Smooth muscle cell (in vitro differentiated cells): ENCODE measurements around the gene CYP11A1. TPM values are rescaled to one million over a fixed set of nuclear protein-coding genes. Genes with fewer than 3 reads are reported as not detected.

Source experiments
- DNase-seq: peaks from one replicate; lab custom pipeline; 2025; ENCODE audit not compliant: unreplicated experiment; lab: John Stamatoyannopoulos, UW
- H2AFZ ChIP-seq: fragments of 200-600 bp; sonication (generic); 2 replicates; pipeline ENCODE4 v1.6.0; 2016; ENCODE audit warnings: antibody characterized with exemption, low read depth, mild to moderate bottlenecking
- H3F3A ChIP-seq: fragments of 200-600 bp; sonication (generic); 2 replicates; pipeline ENCODE4 v1.6.0; 2017; ENCODE audit warnings: antibody characterized with exemption, low read depth
- H3K27ac ChIP-seq: fragments of 200-600 bp; sonication (generic); 2 replicates; pipeline ENCODE4 v1.5.1; 2016; ENCODE audit warnings: low read depth, mild to moderate bottlenecking
- H3K27me3 ChIP-seq: fragments of 200-600 bp; sonication (generic); 2 replicates; pipeline ENCODE4 v1.6.1; 2016; ENCODE audit warnings: low read depth, mild to moderate bottlenecking
- H3K36me3 ChIP-seq: fragments of 200-600 bp; sonication (generic); 2 replicates; pipeline ENCODE4 v1.5.1; 2016; ENCODE audit warnings: low read depth
- H3K4me1 ChIP-seq: fragments of 200-600 bp; sonication (generic); 2 replicates; pipeline ENCODE4 v1.5.1; 2016; ENCODE audit warnings: low read depth
- H3K4me2 ChIP-seq: fragments of 200-600 bp; sonication (generic); 2 replicates; pipeline ENCODE4 v1.6.0; 2016; ENCODE audit warnings: mild to moderate bottlenecking
- H3K4me3 ChIP-seq: fragments of 200-600 bp; sonication (generic); 2 replicates; pipeline ENCODE4 v1.5.1; 2016; ENCODE audit warnings: mild to moderate bottlenecking
- H3K79me2 ChIP-seq: fragments of 200-600 bp; sonication (generic); 2 replicates; pipeline ENCODE4 v1.6.0; 2016; ENCODE audit warnings: low read depth, mild to moderate bottlenecking
- H3K9ac ChIP-seq: fragments of 200-600 bp; sonication (generic); 2 replicates; pipeline ENCODE4 v1.6.0; 2016; ENCODE audit warnings: low read depth
- H3K9me3 ChIP-seq: fragments of 200-600 bp; sonication (generic); replicated peaks from 2 replicates; pipeline ENCODE4 v1.5.1; 2016; ENCODE audit warnings: low read depth
- H4K20me1 ChIP-seq: fragments of 200-600 bp; sonication (generic); 2 replicates; pipeline ENCODE4 v1.6.0; 2016; ENCODE audit warnings: low read depth
- CTCF ChIP-seq: fragments of 200-600 bp; sonication (generic); IDR thresholded peaks from 2 replicates; pipeline ENCODE4 v1.5.1; 2017; ENCODE audit warnings: borderline replicate concordance, mild to moderate bottlenecking, antibody characterized with exemption; ENCODE audit not compliant: insufficient read depth, poor library complexity, severe bottlenecking
- WGBS: methylation state at CpG from one replicate; pipeline ENCODE4 v1.1.7; 2016; ENCODE audit warnings: low lambda C conversion rate; 5-methylcytosine and 5-hydroxymethylcytosine counted together
- polyA plus RNA-seq: library from polyadenylated mRNA; unstranded; fragments of >200 nt; fragmentation: Nextera tagmentation; extraction: Ambion mirVana; gene quantifications from 2 replicates; pipeline ENCODE4 v1.2.1, GENCODE V29; 2016
- total RNA-seq: library from RNA; depleted of rRNA; stranded (reverse); fragments of >200 nt; gene quantifications from 2 replicates; pipeline ENCODE4 v1.2.3, GENCODE V29; 2014

Gene CYP11A1
- total and polyA plus RNA-seq, 2 experiments from 2014 or later: 3.5 to 6.6 TPM

DNA sequence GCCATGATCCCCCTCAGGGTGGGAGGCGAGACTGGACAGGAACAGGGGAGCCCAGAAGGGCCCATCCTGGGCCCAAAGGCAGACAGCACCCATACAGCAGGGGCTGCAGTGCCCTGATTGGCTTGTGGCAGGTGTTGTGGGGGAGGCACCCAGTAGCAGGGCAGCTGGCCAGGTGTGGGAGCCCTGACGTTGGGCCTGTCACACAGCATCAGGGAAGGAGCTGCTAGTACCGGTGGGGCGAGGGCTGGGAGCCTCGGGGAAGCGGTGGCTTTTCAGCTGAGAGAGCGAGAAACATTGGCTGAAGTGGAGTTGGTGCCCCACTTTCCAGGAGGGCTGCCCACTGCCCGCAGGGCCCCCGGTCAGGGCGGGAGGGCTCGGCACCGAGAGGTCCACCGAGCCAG is 19.7 kb upstream of the CYP11A1 start:
- DNase-seq: no peak
- Histone ChIP-seq H2AFZ (no peak overlapping the region), H3K4me3 (no peak overlapping the region), H3K79me2 (no peaks in the 10 kb centered on the region), H3K36me3 (no peaks in the 10 kb centered on the region), H3K4me2 (no peak overlapping the region), H3K4me1 (peaks cover 10% of the 10 kb centered on the region), H3F3A (no peaks in the 10 kb centered on the region), H4K20me1 (no peaks in the 10 kb centered on the region), H3K27ac (no peak overlapping the region), H3K9me3 (no peaks in the 10 kb centered on the region), H3K27me3 (no peaks in the 10 kb centered on the region), H3K9ac (no peak overlapping the region)
- 91% methylated on average over 13 of the region's 13 CpGs for whole genome bisulfite sequencing
- TF ChIP-seq CTCF: no peak

- Histone ChIP-seq H3K9me3 (no peaks in the 10 kb centered on the region), H3K4me3 (no peak overlapping the region), H2AFZ (no peak overlapping the region), H3K79me2 (no peaks in the 10 kb centered on the region), H3K4me2 (no peak overlapping the region), H3K4me1 (peaks cover 10% of the 10 kb centered on the region), H3K9ac (no peak overlapping the region), H3F3A (no peaks in the 10 kb centered on the region), H3K36me3 (no peaks in the 10 kb centered on the region), H3K27me3 (no peaks in the 10 kb centered on the region), H4K20me1 (no peaks in the 10 kb centered on the region), H3K27ac (no peak overlapping the region)
- WGBS: 89% methylated on average over 15 of the region's 15 CpGs
- TF ChIP-seq CTCF: no peak
- DNase-seq: no peak
These were observed 19.2 kb upstream of the CYP11A1 start for GRCh38 chr15:74386496-74387140.

DNA sequence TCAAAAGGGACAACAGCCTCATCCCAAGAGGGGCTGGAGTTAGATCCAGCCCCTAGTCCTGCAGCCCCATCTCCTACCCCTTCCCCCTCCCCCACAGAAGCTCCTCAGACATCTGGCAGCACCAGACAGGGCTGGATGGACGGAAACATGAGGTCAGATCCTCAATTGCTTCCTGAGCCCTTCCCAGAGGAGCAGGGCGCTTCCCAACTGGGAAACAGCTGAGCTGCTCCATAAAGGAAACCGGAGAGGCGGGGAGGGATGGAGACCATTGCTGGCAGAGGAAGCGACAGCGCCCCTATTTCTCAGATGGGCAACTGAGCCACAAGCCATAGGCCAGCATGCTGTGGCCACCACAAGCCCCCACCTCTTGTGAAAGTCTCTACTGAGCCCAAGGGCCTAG is 18.3 kb upstream of the CYP11A1 start:
- TF ChIP-seq CTCF: no peak
- Histone ChIP-seq H3K4me3 (no peak overlapping the region), H3K9ac (no peak overlapping the region), H3K27ac (peak overlapping the region; percentile 92), H3F3A (no peaks in the 10 kb centered on the region), H3K79me2 (no peaks in the 10 kb centered on the region), H3K36me3 (no peaks in the 10 kb centered on the region), H3K4me1 (peaks cover 10% of the 10 kb centered on the region), H4K20me1 (no peaks in the 10 kb centered on the region), H3K27me3 (no peaks in the 10 kb centered on the region), H3K4me2 (no peak overlapping the region), H2AFZ (no peak overlapping the region), H3K9me3 (no peaks in the 10 kb centered on the region)
- 80% methylated on average over 6 of the region's 6 CpGs for WGBS
- DNase-seq: no peak

GRCh38 chr15:74384881-74385643 is 17.6 kb upstream of the CYP11A1 start:
- DNase-seq: no peak
- WGBS: 84% methylated on average over 8 of the region's 8 CpGs
- Histone ChIP-seq H3K4me3 (no peak overlapping the region), H4K20me1 (no peaks in the 10 kb centered on the region), H3K4me1 (peaks cover 10% of the 10 kb centered on the region), H3K36me3 (no peaks in the 10 kb centered on the region), H3K9me3 (no peaks in the 10 kb centered on the region), H3F3A (no peaks in the 10 kb centered on the region), H3K27me3 (no peaks in the 10 kb centered on the region), H3K27ac (peak overlapping the region; percentile 92), H2AFZ (no peak overlapping the region), H3K9ac (peak overlapping the region; percentile 83), H3K4me2 (no peak overlapping the region), H3K79me2 (no peaks in the 10 kb centered on the region)
- TF ChIP-seq CTCF: no peak
